ENCODE results near the gene CFAP99.

CFAP99 gene

DNA sequence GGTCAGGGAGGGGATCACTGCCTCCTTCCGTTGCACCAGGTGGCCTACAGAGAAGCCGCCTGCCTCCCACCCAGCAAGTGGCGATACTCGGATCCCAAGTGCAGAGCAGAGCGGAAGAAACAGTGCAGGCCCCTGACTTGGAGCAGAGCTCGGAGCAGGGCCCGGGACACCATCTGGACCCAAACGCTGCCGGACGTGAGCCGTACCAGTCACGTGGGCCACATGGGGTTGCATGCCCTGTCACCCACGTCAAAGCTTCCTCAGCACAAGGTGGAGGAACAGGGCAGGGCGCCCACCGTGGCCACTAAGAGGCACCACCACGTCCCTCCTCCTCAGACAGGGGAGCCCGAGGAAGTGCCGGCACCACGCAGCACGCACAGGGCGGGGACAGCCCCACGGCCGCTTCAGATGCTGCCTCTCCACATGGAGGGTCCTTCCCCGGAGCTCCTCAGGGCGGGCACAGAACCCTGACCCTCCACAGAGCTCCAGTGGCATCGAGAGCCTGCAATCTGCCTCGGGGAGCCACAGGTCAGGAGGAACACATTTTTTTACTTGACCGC, 19.0 kb upstream of the CFAP99 start:
- Mint-ChIP-seq H3K4me1 (peaks cover 37% of the 10 kb centered on the region), H3K9me3 (peaks cover 7% of the 10 kb centered on the region), H3K36me3 (ENCODE audit: low read depth) (no peaks in the 10 kb centered on the region), H3K4me3 (no peak overlapping the region), H3K27me3 (ENCODE audit: low read depth, poor library complexity) (peaks cover 55% of the 10 kb centered on the region), H3K27ac (no peak overlapping the region)
- no peak for DNase-seq
- TF ChIP-seq, protein P1, sequence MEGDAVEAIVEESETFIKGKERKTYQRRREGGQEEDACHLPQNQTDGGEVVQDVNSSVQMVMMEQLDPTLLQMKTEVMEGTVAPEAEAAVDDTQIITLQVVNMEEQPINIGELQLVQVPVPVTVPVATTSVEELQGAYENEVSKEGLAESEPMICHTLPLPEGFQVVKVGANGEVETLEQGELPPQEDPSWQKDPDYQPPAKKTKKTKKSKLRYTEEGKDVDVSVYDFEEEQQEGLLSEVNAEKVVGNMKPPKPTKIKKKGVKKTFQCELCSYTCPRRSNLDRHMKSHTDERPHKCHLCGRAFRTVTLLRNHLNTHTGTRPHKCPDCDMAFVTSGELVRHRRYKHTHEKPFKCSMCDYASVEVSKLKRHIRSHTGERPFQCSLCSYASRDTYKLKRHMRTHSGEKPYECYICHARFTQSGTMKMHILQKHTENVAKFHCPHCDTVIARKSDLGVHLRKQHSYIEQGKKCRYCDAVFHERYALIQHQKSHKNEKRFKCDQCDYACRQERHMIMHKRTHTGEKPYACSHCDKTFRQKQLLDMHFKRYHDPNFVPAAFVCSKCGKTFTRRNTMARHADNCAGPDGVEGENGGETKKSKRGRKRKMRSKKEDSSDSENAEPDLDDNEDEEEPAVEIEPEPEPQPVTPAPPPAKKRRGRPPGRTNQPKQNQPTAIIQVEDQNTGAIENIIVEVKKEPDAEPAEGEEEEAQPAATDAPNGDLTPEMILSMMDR (IDR thresholded peaks at IDR 0.05): no peak

DNA sequence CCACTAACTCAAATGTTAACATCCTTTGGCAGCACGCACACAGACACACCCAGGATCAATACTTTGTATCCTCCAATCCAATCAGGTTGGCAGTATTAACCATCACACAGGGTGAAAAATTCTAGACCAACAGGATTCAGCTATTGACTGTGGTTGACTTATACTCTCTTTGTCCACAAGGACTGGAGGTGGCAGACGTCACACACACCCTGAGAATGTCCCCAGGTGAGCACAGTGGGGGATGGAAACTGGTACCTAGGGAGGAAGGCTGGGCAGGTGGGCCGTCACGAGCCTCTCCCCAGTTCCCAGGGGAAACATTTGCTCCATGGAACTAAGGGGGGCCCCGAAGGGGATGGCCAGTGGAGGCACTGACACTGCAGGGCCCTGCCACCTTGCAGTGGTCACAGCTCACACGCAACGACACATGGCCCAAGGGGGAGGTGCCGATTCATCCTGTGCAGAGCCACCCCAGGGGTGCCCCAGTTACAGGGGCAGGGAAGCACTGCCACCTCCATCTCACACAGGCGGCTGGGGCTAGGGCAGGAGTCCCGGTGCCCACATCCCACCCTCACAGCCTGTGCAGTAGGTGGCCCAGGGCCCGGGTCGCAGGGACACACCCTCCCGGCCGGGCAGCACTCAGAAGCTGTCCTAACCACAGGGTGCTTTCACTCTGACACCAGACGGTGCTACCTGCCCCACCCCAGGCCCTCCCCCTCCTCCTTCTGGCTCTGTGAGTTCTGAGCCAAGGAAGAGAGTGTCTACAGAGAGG, 17.7 kb upstream of the CFAP99 start:
- peaks cover 7% of the 10 kb centered on the region for H3K9me3 Mint-ChIP-seq
- TF ChIP-seq, protein P1 (IDR thresholded peaks at IDR 0.05): no peak
- no peak overlapping the region for H3K27ac Mint-ChIP-seq
- peaks cover 27% of the 10 kb centered on the region for H3K4me1 Mint-ChIP-seq
- no peak overlapping the region for H3K4me3 Mint-ChIP-seq
- no peaks in the 10 kb centered on the region for H3K36me3 Mint-ChIP-seq (ENCODE audit: low read depth)
- H3K27me3 Mint-ChIP-seq (ENCODE audit: low read depth, poor library complexity): peaks cover 48% of the 10 kb centered on the region
- DNase-seq: no peak

DNA sequence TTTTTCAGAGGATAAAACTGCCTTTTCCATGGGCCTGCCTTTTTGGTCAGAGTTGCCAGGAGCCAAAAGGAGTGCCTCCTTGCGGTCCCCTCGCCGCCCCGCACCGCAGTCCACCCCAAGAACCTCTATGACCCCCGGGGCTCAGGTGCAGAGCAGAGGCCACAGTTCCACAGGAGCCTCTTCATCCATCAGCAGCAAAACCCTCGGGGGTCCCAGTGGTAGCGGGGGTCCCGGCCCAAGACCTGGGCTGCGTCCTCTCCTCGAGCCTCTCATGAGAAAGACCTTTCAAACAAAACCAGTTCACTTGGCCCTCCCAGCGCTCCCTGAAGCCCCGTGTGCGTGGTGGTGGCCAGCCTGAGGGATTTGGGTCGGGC, 17.2 kb upstream of the CFAP99 start:
- TF ChIP-seq, protein P1 (IDR thresholded peaks at IDR 0.05): no peak

DNA sequence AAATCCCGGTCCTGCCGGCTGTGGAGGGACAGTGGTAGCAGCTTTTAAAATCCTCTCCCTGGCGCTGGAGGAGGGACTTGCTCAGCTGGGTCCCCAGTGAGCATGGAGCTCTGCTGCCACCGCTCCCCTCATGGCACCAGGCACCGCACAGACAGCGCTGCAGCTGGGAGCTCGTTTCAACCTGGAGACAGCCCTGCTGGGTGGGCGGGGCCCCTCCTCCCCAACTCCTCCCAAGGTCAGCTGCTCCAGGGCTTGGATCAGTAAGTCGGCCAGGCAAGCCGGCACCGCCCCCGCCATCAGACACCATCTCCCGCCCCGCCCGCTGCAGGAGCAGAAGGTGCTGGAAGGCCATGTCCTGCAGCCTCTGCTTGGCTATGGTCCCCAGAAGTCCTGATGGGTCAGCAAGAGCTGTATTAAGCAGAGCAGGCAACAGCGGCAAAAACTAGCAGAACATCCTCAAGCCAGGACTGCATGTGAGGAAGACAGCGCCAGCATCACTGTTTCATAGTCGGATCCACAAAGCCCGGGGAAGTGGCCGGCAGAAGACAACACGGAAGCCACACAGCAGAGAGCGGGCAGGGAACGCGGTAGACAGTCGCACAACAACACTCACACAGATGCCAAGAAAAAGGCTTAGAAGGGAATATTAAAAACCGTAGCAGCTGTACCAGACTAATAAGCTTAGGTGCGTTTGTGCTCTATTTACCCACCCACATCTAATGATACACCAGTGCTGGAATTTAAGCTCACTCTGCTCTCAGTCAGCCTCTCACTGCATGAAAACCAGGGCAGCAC, 16.5 kb upstream of the CFAP99 start:
- Mint-ChIP-seq H3K9me3 (peaks cover 7% of the 10 kb centered on the region), H3K36me3 (ENCODE audit: low read depth) (no peaks in the 10 kb centered on the region), H3K27me3 (ENCODE audit: low read depth, poor library complexity) (peaks cover 52% of the 10 kb centered on the region), H3K27ac (peak overlapping the region; percentile 37), H3K4me3 (peak overlapping the region; percentile 81), H3K4me1 (peaks cover 36% of the 10 kb centered on the region)
- TF ChIP-seq, protein P1 (IDR thresholded peaks at IDR 0.05): no peak
- peak; percentile 91 for DNase-seq

More for the DNA sequence above, 17.2 kb upstream of the CFAP99 start:
- Mint-ChIP-seq H3K27ac (no peak overlapping the region), H3K4me3 (peak overlapping the region; percentile 81), H3K9me3 (peaks cover 7% of the 10 kb centered on the region), H3K36me3 (ENCODE audit: low read depth) (no peaks in the 10 kb centered on the region), H3K4me1 (peaks cover 29% of the 10 kb centered on the region), H3K27me3 (ENCODE audit: low read depth, poor library complexity) (peaks cover 51% of the 10 kb centered on the region)
- no peak for DNase-seq

DNA sequence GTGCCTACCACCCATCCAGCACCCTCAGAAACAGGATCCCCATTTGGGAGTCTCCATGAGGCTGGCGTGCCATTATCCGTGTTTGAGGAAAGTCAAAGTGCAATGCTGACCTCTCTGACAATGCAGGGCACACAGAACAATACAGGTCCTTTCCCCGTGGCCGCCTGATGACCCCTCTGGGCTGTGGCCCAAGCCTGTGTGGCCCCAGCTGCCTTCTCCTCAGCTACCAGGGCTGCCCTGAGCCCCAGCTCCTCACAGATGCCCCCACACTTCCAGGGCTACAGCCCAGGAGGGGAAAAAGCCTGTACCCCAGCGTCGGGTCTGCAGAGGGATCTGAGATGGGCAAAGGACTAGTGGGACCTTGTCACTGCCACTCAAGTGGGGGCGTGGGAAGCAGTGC, 15.8 kb upstream of the CFAP99 start:
- Mint-ChIP-seq H3K9me3 (peaks cover 7% of the 10 kb centered on the region), H3K27me3 (ENCODE audit: low read depth, poor library complexity) (peaks cover 59% of the 10 kb centered on the region), H3K36me3 (ENCODE audit: low read depth) (no peaks in the 10 kb centered on the region), H3K4me3 (peak overlapping the region; percentile 81), H3K27ac (no peak overlapping the region), H3K4me1 (peaks cover 36% of the 10 kb centered on the region)
- no peak for DNase-seq
- TF ChIP-seq, protein P1 (IDR thresholded peaks at IDR 0.05): no peak
